HG03175 (cell line): ENCODE measurements around the gene ITGA8.

Source experiments
- ATAC-seq: cut with Tn5 transposase; IDR thresholded peaks from one replicate; pipeline ENCODE4 v1.9.1; 2021; ENCODE audit warnings: mild to moderate bottlenecking, moderate library complexity; ENCODE audit not compliant: unreplicated experiment

Gene ITGA8

DNA sequence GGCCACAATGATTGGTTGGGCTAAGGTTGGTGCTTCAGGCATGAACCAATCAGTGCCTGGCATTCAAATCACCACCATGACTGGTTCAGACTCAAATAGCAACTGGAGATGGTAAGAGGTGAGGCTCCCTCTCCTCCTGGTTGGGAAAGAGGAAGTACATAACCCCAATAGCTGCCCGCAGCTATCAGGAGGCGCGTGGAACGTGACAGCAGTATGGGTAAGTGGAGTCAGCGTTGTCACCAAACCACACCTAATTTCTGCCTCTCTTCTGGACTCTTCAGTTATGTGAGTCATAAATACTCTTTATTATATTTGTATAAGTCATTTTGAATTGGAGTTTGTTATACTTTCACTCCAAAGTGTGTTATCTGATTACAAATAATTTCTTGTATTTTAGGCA lies 17.9 kb upstream of the ITGA8 start:
- ATAC-seq: no peak

DNA sequence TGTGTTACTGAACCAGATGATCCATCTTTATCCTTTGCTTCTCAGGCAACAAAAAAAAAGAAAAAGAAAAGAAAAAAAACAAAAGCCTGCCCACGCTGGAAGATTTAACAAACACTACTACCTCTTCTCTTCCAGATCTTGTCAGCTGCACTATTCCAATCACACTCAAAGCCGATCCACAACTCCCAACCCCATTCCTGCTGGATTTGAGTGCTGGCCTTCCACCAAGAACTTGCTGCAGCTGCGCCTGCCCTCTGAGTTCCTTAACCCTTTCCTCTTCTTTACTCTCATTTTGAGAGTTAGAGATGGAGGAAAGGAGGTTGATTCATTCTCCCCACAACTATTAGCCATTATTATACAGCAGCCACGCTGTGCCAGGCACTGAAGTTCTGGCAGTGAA lies 16.0 kb upstream of the ITGA8 start:
- ATAC-seq: no peak

DNA sequence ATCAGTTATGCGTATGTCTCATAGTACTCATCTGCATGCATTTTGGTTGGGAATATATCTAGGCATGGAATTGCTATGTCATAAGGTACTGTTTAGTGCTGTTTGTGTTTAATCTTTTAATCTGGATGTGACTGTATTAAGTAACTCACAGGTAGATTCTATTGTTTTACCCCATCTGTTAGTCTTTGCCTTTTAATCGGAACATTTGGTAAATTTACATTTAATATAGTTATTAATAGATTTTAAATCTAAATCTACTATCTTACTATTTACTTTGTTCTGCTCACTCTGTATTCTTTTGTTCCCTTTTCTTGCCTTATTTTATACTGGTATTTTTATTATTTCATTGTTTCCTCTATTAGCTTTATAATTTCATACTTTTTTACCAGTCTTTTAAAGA lies 10.6 kb upstream of the ITGA8 start:
- no peak for ATAC-seq

DNA sequence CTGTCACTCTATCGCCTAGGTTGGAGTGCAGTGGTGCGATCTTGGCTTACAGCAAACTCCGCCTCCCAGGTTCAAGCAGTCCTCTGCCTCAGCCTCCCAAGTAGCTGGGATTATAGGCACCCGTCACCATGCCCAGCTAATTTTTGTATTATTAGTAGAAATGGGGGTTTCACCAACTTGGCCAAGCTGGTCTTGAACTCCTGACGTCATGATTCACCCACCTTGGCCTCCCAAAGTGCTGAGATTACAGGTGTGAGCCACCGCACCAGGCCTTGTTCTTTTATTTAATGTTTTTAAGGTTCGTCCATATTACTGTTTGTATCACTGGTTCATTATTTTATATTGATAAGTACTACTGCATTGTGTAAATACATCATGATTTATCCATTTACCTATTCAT lies 10.2 kb upstream of the ITGA8 start:
- no peak for ATAC-seq

DNA sequence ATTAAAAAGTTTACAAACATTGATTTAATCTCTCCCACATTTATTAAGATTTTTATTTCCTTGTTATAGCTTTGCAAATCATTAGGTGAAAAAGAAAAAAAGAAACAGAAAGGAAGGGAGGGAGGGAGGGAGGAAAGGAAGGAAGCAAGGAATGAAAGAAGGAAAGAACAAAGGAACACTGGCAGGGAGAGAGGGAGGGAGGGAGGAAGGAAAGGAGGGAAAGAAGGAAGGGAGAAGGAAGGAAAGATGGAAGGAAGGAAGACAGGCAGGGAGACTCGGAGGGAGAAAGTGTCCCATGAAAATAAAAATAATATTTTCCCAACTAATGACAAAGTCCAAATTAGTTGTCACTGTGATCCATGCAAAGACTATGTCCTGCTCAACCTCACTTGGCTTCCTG lies 6.3 kb upstream of the ITGA8 start:
- no peak for ATAC-seq

DNA sequence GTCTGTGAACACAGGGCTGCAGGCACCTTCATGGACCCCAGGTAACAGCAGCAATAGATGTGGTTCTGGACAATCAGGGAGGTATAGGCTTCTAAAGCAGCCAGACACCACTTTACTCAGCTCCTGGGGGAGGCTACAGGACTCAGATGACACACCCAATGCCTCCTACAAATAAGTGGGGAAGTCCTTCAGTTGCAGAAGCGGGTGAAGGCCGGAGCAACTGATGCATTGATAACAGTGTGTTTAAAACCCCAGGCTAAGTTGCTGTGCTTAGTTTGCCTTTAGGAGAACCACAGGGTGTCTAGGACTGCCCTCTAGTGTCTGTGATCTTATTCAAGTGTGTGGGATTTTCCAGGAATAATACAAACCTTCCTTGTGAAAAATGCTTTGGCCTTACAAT lies 5.9 kb upstream of the ITGA8 start:
- no peak for ATAC-seq

DNA sequence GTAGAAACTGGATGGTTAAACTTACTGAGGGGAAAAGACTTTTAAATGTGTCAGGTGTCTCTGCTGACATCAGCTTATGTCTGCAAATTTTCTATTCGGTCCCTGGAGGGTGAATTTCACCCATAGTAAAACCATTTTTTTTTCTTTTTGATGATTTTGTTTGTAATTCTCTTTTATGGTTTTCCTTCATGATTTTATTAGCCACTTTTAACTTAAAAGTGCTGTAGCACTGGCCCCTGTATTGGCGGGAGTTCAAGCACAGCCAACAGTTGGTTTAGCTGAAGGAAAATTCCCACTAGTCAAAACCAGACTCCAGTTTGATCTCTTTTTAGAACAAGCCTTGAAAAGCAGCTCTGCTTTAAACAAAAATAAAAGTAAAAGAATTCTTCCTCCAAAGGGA lies 5.0 kb upstream of the ITGA8 start:
- ATAC-seq: no peak

DNA sequence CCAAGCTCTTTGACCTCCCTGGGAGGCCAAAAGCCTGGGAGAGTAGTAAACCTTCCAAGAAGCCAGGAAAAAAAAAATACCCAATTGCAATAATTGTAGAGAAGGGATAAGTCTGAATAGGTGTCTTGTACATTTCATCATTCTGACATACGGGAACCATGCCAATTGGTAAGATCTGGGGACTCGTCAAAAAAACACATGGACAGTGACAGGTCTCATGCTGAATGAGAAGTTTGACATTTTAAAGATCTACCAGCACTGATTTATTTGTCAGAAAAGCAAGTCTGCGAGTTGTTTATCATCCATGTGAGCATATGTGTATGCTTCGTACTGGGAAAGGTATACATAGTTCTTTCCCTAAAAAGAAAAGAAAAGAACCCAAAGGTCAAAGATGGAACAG lies 4.1 kb upstream of the ITGA8 start:
- ATAC-seq: no peak

DNA sequence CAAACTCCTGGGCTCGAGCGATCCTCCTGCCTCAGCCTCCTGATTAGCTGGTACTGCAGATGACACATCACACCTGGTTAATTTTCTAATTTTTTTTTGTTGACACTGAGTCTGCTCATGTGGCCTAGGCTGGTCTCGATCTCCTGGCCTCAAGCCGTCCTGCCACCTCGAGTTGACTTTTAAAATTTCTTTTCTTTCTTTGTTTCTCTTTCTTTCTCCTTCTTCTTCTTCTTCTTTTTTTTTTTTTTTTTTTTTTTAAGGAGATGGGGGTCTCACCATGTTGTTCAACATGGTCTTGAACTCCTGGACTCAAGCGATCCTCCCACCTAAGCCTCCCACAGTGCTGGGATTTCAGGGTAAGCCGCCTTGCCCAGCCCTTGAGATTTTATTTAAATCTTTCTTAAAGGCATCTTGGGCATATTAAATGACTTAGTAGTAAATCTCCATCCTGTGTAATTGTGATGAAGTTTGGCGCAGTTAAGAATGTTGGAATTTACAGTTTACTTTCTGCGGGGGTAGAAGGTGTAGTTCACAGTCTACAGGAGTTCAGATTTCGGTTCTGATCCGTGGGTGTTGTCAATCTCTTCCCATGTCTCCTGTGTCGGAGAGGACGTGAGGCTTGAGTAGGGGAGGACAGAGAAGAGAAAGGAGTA lies 1.0 kb upstream of the ITGA8 start:
- ATAC-seq: no peak

DNA sequence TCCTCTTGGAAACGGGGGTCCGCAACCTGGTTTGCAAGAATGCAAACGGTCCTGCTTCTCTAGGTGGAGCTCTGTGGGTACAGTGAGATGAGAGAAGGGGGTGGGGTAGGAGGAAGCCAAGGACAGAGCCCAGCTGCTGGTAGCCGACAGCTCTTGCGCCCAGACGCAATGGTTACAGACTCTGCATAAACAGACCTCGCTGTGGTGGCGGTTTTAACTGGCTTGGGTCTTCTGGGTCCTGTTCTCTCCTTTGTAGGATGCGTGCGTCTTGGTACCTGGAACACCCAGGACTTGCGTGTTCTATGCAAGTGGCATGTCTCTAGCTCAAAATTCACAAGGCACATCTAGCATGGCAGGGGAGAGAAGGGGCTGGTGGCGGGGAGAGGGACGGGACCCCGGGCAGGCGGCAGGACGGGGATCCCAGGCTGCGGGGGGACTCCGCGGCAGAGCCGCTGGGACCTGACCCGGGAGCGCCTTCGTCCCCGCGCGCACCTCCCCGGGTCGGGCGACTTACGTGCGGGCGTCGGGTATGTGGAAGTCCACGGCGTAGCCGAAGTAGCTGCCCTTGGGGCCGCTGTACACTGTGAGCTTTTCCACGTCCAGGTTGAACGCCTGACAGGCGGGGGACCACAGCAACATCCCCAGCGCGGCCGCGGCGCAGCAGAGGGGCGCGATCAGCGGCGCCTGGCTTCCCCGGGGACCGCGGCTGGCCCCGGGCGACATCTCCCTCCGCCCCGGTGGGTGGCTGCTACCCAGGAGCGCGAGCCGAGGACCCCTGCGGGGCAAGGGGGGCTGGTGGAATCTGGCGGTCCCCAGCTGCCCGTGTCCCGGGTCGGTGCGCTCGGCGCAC lies 448 bp downstream of the ITGA8 start:
- no peak for ATAC-seq

DNA sequence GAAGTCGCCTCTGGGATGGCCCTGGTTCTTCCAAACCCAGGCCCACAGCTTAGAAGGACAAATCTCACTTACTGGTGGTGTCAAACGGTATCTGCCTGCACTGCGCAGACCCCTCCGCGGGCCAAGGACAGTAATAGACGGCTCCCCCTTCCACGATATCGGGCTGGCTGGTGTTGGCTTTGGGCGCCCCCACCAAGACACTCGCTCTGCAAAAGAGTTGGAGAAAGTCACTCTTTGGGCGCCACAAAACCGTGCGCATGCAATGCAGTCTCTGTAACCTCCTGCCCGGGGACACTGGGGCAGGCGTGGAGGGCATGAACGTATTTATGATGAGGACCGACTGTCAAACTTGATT lies 1.1 kb downstream of the ITGA8 start:
- ATAC-seq: no peak

DNA sequence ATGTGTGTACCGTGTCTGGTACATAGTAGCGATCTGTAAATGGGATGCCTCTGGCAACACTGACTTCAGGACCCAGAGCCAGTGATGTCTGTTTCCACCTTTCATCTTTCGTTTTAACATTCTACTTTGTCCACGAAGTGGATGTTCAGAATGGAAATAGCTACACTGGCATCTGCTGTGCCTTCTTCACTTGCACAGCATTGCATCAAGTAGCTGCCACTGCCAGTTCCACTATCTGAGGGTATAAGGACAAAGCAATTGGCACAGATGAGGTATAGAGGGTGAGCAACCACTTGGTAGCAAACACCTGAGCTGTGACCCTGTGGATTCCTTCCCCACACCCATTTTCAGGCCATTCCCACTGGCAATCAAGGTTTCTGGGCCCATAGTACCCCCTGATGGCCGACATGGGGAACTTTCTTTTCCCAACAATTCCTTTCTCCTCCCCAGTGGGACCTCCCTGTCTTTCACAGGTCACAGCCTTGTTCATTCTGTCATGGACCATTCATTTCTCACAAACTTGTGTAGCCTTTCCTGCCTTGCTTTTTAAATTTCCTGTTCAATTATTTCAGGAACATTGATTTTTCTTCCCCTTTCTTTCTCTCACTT lies 4.0 kb downstream of the ITGA8 start:
- no peak for ATAC-seq

DNA sequence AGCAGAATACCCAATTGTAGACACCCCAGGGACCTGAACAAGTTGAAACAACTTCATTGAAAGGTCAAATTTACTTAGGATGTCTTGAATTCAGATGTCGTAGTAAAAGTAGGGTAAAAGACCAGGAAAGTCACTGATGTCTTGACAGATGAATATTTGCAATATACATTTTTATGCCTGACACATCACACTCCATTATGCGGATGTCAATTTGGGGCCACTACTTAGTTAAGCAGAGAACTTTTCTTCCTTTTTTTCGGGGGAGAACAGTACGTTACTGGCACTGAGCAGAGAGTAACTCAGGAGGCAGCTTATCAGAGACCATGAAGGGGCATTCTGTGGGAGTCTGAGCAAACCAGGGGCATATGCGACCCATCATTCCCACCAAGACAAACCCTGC lies 4.9 kb downstream of the ITGA8 start:
- no peak for ATAC-seq

DNA sequence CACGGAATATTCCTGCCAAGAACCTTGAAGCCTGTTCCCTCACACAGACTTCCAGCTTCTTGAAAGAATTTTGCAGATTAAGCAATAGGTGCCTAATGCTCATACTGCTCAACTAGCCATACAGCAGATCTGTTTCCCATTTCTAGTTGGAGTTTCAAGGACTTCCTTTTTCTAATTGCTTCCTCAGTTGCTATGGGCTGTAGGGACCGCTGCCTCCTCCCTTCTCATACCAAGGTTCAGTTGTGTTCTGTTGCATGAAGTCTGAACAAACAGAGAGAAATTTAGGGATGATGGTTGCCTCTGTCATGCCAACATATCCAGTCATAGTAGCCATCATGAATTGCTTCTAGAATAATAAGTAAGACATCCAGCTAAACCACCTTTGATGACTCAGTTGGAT lies 6.8 kb downstream of the ITGA8 start:
- no peak for ATAC-seq

DNA sequence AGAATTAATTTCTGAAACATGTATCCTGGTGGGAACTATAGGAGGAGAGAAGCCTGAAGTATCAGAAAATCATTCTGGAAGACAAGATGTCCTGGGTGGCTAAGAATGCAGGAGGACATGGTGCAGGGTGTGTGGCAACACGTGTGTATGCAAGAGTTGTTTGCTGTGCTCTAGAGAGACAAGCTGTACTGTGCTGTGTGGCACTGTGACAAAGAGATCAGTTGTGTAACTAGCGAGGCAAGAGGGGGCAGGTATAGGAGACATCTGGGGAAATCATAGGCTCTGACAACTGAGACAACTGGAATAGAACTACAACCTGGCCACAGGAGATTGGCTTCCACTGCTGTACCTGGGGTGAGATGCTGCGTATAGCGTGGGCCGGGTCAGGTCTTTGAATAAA lies 9.3 kb downstream of the ITGA8 start:
- no peak for ATAC-seq

DNA sequence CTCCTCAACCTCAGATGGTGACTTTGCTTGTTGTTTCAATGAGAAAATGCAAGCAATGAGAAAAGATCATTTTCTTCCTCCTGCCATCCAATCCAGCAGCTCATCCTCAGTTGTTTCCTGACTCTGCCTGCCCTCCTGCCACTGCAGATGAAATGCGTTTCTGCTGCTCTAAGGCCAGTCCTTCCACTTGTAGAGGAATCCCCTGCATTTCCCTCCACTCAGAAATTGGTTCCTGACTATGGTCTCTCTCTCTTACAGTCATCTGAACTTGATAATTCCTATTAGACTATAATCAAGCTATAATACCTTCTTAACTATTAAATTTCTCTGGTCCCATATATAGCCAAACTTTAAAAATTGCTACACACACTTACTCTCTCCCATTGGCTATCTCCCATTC lies 14.4 kb downstream of the ITGA8 start:
- no peak for ATAC-seq

DNA sequence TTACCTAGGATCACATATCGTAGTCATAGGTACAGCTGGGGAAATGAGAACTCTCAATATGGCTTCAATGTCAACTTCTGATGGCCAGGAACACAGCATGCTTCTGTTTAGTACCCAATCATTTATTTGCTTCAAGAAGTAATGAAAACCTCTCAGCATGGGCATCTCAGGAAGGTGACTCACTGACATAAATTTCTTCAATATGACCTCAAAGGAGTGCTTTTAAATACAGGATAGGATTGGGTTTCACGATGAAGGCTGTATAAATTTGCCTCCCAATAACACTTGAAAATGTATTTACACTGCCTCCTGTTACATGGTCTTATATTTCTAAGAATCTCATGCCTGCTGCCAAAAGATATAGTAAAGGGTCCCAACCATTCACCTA lies 15.1 kb downstream of the ITGA8 start:
- no peak for ATAC-seq

DNA sequence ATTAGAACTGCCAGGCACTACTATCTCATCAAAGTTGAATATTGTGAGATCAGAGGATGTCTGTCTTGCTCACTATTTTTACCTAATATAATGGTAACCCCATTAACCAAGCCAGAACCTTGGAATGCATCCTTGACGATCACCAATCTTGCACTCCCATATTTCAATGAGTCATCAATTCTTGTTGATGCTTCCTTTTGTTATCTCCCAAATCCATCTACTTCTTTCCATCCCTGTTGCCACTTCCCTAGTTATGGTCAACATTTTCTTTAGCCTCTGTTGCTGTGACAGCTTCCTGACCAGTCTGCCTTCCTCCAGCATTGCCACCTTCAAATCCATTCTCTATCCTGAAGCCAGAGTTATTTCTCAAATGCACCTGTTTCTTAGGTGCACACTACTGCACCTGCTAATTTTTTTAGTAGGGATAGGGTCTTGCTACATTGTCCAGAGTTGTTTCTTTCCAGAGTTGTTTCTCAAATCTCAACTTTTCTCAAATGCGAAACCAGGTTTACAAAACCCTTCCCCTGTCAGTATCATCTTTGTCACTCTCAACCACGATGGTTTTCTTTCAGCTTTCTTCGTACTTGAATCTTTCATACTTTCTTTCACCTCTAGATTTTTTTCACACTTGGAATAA lies 15.7 kb downstream of the ITGA8 start:
- ATAC-seq: no peak

DNA sequence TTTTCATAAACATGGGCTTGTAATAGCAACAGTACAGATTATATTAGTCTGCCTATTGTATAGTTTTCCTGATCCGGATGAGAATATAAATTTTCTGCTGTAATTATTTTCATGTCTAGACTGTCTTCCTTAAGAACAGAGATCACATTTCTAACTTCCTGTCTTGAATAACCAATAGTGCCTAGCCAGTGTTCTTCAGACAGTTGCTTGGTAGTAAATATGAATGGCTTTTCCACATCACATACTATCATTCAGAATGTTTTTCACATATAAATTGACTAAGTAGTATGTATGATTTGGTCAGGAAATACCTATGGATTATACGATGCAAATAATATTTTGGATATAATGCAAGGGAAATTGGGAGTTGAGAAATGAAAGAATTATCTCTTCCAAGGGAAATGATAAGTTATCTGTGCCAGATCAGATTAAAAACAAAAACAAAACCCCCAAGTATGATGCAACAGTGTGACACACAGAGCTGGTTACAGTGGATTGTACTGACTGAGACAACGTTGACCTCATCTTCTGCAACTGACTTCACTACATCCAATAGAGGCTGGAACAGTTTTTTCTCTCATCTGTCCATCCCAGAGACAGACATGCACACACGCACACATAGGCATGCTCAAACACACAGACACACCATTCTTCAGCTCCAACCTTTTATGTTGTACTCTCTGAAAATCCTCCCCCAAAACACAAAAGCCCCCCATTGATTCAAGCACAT lies 16.4 kb downstream of the ITGA8 start:
- no peak for ATAC-seq

DNA sequence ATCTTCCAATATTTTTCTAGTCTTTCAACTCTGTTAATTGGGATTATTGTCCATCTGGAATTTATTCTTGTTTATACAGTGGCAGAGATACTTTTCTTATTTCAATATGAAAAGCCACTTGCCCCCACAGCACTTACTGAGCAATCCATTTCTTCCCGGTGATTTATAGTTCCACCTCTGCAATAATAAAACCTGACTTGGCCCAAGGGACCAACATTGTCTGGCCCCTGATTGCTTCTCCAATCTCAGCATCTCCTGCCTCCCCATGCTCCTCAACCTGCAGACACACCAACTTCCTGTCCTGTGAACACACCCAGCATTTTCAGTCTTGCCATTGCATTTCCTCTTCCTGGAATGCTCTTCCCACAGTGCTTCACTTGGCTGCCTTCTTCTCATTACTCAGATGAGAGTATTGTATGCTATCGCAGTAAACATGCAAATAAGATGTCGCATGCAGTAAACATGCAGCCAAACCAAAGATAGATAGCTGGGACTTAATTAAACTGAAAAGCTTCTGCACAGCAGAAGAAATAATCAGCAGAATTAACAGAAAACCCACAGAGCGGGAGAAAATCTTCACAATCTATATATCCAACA lies 19.5 kb downstream of the ITGA8 start:
- ATAC-seq: no peak

DNA sequence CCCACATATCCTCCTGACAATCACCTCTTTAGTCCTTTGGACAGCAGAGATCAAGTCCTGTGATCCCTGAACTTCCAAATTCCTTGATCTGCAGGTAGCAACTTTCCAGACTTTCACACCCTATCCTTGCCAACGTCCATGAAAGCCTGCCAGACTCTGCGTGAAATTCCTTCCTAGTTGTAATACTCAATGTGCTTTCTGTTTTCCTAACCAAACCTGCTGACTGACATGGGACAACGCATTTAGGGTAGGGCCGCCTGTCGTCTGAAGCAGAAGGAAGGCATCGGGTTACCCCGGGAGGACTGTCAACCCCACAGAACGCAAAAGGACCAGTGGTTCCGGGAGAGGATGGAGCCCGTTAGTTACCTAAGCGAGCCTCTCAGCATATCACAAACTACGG lies 23.9 kb downstream of the ITGA8 start:
- ATAC-seq: no peak
